GM21619 (cell line): ENCODE measurements around the gene GNG8.

ENCODE experiments used
- ATAC-seq: cut with Tn5 transposase; IDR thresholded peaks from one replicate; pipeline ENCODE4 v1.9.1; 2021; ENCODE audit not compliant: unreplicated experiment

The GNG8 gene

DNA sequence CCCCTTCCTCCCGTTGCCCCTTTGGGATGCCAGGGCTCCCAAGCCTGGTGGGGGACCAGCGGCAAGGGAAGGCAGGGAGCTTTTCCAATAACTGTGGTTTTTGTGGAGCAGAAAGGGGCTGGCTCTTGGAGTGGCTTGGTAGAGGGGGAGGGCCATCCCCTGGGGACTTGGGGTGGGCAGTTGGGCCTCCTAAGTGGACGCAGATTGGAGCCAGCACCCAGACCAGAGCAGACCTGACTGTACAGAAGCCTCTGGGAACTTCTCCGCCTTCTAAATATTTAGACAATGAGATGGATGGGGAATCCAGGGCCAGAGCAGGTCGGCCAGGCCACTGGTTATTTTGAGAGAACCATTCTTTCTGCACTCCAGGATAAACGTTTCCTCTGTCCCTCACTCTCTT, 15.3 kb downstream of the GNG8 start:
- no peak for ATAC-seq

DNA sequence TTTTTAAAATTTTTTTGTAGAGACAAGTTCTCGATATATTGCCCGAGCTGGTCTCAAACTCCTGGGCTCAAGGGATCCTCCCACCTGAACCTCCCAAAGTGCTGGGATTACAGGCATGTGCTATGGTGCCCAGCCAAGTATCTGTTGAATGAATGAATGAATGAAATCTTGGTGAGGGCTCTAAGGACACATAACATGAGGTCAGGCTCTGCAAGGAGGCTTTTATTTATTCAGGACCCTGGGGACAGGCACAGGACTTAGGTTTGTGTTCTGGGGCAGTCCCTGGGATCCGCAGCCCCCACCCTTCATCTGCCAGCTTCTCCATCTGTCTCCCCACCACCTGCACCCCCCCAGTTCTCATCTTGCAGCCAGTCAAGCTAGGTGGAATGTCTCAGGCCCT, 15.7 kb downstream of the GNG8 start:
- no peak for ATAC-seq

DNA sequence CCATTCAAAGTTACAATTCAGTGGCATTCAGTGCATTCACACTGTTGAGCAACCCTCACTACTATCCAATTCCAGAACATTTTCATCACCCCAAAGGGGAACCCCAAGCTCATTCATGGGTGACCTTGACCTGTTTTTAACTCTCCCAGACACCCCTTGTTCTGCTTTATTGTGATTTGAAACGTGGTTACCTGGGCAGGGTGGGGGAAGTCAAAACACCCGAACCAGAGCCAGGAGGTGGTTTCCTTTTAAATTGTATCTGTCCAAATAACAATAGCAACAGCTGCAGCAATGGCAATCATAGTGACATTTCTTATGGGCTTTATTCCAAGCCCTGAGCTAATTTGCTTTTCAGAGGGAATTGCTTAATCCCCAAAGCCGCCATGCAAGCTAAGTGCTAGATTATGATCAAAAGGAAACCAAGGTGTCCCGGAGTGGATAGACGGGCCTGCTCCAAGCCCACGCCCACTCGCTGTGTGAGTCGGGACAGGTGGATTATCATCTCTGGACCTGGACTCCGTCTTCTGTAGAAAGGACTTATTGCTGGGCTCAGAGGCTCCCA, 17.3 kb downstream of the GNG8 start:
- no peak for ATAC-seq

DNA sequence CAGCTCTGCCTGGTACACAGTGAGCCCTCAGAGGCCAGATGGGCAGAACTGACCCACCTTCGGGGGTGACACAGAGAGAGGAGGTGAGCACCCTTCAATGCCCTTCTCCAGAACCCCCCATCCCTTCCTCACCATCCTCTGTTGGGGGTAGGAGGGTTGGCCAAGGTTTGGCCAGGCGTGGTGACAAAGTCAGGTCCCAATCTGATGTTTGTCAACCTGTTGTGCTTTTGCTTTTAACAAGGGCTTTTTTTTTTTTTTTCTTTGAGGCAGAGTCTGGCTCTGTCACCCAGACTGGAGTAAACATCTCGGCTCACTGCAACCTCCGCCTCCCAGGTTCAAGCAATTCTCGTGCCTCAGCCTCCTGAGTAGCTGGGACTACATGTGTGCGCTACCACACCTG, 18.4 kb downstream of the GNG8 start:
- ATAC-seq = no peak

DNA sequence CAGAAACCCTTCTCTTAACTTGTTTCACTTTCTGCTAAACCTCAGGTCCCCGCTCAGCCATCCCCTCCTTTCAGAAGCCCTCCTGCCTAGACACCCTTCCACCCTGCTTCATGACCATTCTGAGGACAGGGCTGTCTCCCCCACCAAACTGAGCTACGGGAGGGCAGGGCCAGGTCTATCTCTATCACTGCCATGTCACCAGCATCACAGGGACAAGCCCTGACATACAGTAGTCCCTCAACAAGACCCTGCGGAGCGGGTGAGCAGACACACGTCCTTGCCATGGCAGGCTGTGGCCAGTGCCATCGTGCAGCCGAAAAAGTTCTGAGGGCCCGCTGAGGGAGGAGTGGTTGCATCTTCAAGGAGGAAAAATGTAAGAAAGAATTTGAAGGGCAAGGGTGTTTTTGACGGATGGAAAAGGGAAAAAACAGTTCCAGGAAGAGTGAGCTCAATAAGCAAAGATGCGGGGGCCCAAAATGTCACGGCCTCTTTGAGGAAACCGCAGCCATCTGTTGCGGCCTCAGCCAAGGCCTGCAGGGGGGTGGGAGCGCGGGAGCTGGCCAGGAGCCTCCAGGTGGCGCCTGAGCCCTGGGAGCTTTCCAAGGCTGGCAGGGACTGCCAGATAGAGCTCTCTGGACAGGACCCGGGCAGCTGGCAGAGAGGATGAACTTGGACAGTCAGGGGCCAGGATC, 19.2 kb downstream of the GNG8 start:
- no peak for ATAC-seq

DNA sequence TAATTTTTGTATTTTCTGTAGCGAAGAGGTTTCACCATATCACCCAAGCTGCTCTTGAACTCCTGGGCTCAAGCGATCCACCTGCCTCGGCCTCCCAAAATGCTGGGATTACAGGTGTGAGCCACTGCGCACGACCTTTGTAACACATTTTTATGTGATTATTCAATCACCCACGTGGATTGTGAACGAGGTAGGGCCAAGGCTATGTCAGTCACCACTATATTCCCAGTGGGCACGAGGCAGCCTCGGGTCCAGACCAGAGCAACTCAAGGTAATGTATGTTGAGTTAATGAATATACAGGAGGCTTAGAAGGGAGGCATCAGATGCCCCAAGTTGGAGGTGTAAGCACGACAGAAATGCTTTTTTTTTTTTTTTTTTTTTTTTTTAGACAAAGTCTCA, 20.0 kb downstream of the GNG8 start:
- ATAC-seq = no peak

DNA sequence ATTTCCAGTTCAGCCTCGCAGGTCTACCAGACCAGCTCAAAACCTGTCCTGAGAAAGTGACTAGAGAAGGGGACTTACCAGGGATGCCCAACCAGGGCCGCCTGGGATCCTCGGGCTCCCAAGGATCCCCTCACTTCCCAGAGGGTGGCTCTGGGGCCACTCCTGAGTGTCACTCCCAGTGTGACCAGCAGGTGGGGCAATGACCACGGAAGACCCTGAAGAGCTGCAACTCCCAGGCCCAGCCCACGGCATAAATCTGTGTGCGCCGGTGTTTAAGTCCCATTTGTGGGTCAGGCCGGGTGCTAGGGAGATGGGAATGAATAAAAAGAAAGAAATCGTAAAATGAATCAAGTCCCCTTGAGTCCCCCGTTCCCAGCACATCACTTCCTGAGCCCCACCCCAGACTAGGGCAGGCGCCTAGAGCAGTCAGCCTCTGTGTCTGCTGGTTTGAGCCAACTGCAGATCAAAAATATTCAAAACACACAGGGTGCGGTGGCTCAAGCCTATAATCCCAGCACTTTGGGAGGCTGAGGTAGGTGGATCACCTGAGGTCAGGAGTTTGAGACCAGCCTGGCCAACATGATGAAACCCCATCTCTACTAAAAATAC, 21.8 kb downstream of the GNG8 start:
- no peak for ATAC-seq

DNA sequence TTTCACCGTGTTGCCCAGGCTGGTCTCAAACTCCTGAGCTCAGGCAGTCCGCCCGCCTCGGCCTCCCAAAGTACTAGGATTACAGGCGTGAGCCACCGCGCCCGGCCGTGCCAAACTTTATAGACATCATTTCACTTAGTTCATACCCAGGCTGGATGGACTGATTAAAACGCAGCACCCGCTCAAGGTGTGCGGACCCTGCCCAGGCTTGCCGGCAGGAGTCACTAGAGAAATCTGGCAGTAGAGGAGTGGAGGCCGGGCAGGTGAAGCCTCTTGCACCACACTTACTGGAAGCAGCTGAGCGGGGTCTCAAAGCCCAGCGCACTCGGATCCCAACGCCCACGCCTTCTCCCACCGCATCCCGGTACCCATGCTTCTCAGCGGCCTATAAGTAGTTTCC, 22.5 kb downstream of the GNG8 start:
- no peak for ATAC-seq

DNA sequence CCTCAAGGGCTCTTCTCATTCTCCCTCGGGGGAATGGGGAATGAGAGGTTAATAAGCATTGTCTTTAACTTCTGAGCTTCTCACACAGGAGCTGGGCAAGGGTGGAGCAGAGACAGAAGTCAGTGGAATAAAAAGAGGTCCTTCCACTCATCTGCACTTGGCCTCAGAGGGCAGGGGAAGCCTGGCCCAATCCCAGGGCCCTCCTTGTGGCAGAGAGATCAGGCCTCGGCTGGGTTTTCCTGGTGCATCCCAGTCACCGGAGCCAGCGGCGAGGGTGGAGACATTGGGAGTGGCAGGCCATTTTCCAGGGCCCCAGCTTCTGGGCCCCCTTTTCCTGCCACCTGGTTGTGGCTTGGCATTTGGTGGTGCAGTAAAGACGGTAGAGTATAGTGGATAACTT, 24.2 kb downstream of the GNG8 start:
- ATAC-seq = no peak

DNA sequence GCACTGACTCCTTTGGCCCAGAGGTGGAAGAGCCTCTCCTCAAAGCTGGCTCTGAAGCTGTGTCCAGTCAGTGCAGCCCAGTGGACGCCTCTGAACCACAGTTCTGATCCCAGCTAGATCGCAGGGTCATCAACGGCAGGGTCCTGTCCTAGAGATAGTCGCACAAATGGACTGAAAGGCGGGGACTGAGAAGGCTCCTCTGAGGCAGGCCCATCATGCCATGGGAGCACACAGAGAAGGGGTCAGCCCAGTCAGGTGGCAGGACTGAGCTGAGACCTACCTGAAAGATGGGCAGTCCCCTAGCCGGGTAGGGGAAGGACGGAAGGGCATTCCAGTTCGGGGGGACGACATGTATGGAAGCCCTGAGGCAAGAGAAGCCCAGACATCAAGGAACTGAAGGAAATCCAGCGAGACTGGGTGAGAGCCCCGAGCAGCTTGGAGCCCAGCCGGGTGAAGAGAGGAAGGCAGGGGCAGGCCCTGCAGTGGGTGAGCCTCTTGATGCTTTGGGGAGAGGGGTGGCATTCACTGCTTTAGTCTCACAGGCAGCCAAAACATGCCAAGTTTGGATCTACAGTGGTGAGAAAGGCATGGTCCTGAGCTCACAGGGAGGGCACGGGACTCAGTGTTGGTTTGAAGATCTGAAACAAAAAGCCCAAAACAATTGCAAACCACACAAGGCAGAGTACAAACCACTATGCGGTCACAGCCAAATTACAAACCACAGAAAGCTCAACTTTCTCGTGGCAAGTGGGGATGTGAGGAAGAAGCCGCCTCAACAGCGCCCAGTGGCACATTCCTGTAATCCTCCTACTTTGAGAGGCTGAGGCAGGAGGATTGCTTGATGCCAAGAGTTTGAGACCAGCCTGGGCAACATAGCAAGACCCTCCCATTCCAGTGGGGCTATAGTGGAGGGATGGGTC, 24.9 kb downstream of the GNG8 start:
- no peak for ATAC-seq

DNA sequence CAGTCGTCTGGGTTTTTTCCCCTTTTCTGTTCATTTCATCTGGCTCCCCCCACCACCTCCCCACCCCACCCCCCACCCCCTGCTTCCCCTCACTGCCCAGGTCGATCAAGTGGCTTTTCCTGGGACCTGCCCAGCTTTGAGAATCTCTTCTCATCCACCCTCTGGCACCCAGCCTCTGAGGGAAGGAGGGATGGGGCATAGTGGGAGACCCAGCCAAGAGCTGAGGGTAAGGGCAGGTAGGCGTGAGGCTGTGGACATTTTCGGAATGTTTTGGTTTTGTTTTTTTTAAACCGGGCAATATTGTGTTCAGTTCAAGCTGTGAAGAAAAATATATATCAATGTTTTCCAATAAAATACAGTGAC, 25.6 kb downstream of the GNG8 start:
- ATAC-seq = no peak

DNA sequence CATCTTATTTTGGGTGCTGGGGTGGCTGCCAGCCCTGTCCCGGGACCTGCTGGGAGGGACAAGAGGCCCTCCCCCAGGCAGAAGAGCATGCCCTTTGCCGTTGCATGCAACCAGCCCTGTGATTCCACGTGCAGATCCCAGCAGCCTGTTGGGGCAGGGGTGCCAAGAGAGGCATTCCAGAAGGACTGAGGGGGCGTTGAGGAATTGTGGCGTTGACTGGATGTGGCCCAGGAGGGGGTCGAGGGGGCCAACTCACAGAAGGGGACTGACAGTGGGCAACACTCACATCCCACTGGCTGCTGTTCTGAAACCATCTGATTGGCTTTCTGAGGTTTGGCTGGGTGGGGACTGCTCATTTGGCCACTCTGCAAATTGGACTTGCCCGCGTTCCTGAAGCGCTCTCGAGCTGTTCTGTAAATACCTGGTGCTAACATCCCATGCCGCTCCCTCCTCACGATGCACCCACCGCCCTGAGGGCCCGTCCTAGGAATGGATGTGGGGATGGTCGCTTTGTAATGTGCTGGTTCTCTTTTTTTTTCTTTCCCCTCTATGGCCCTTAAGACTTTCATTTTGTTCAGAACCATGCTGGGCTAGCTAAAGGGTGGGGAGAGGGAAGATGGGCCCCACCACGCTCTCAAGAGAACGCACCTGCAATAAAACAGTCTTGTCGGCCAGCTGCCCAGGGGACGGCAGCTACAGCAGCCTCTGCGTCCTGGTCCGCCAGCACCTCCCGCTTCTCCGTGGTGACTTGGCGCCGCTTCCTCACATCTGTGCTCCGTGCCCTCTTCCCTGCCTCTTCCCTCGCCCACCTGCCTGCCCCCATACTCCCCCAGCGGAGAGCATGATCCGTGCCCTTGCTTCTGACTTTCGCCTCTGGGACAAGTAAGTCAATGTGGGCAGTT, 26.2 kb downstream of the GNG8 start:
- no peak for ATAC-seq

DNA sequence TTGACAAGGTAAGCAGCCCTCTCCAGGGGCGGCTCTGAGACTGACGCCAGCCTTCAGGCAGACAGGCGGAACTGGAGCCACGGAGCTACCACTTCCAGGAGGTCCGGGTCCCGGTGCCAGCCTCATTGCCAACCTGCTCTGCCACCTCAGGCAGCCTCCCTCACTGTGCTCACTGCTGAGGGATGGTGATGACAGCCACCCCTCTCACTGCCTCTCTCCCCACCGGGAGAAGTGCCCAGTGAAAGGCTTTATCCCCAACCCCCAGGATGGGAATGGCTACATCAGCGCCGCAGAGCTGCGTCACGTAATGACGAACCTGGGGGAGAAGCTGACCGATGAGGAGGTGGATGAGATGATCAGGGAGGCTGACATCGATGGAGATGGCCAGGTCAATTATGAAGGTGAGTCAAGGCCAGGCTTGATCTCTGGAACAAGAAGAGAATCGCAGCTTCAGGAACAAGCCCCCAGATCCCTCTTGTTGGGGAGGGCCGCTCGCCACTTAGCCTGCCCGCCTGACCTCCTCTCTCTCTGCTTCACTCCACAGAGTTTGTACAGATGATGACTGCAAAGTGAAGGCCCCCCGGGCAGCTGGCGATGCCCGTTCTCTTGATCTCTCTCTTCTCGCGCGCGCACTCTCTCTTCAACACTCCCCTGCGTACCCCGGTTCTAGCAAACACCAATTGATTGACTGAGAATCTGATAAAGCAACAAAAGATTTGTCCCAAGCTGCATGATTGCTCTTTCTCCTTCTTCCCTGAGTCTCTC, 27.2 kb downstream of the GNG8 start:
- no peak for ATAC-seq

DNA sequence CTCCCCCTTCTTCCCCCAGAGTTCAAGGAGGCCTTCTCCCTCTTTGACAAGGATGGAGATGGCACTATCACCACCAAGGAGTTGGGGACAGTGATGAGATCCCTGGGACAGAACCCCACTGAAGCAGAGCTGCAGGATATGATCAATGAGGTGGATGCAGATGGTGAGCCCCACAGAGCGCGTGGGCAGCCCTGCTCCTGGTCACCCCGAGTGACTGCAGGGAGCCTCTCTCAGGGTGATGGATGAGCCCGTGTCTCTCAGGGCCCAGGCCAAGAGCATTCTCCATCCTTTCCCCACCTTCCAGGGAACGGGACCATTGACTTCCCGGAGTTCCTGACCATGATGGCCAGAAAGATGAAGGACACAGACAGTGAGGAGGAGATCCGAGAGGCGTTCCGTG, 27.8 kb downstream of the GNG8 start:
- no peak for ATAC-seq

DNA sequence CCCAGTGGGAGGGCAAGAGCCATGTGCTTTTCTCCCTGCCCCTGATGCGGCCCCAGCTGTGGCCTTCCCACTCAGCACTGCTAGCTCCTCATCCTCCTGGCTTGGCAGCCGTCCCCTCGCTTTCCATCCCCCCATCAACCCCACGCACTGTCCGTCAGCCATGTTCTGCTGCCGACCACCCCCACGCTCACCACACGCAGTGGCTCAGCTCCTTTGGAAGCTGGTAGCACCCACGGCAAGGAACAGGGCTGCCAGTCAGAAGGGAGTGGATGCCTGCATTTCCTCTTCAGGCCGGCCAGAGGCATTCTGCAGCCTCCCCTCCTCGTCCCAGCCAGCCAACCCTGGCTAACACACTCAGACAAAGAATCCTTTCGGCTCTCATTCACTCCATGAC, 28.6 kb downstream of the GNG8 start:
- no peak for ATAC-seq

DNA sequence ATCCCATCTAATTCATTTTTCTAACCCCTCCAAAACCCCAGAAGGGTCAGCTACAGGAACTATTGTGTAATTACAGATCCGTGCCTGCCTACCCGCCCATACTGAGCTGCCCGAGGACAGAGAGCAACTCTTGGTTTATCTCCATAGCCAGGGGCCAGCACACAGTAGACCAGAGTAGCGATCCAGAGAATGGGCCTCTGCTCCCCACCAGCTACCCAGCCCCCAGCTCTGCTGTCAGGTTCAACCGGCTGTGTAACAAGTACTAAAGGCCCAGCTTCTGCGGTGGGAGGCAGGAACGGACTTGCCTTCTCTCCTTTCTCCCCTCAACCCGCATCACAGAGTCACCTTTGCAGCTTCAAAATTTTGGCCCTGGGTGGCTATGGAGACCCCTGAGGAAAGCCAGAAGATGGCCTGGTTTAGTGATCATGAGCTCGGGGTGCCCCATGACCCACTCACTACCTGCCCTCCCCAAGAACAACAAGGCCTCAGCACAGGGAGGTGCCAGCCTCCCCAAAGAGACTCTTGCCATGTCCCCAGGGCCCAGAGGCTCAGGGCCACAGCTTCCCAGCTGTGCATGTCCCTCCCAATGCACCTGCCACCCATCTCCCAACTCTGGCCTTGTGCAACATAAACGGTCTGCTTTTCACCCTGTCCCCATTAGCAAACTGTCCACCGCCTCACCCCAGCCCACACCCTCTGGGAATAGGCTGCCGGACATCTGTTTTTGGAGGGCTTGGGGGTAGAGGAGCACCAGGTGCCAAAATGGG, 29.1 kb downstream of the GNG8 start:
- ATAC-seq = no peak

DNA sequence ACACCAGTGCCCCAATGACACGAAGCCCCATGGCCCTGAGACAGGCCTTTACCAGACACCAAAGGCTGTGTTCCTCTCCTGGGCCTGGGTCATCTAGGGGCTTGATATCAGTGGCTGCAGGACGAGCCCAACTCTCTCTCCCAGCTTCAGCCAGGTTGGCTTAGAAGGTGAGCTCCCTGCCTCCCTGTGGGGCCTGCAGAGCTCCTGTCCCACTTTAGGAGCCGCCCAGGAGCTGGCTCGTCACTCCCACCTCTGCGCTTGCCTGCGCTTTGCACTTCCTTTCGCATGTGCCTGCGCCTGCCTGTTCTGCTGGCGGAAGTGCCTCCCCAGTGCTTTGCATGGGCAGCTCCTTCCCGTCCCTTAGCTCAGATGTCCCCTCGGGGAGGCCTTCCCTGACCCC, 30.0 kb downstream of the GNG8 start:
- ATAC-seq = no peak

DNA sequence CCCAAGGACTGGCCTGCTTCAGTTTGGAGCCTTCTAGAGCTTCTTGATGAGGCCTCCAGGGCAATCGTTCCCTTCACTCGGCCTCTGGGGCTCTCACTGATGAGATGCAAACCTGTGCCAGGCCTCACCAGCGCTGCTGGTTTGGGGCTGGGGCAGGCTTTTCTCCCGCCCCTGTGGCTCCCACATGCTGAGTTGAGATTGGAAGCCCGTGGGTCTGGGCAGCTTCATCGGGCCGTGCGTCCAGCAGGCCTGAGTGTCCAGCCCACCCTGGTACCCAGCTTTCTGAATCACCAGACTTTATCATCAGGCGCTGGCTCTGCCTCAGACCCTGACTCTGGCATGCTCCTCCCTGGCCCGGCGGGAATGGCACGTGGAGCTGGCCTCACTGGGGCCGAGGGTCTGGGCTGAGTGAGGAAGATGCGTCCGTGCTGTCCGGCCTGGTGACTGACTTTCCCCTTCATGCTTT, 30.6 kb downstream of the GNG8 start:
- no peak for ATAC-seq

DNA sequence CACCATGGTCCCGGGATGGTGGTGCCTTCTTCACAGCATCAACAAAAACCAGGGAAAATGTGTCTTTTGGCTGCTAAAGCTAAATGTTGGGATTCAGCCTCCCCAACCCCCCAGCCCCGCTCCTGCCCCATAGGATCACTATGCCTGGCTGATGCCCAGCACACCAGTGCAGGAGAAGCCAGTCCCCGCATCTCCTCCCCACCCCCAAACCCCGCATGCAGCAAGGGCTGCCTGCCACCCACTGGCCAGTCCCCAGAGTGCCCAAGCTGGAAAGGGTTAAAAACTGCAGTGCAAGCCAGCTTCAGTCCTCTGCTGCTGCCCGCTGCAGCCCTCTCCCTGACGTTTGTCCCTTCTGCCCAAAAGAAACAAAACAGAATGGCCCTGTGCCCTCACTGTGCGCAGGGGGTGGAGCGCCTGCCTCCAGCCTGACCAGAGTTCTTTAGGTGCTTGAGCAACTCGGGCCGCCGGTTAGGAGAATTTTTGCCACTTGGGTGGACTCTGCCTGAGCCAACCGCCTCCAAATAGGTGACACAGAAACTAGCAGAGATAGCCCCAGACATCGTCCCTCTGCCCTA, 31.1 kb downstream of the GNG8 start:
- no peak for ATAC-seq
